Lower lobe of right lung (tissue), 2 donors: Measurements from ENCODE around the gene ARHGEF26. TPM values are rescaled to one million over a fixed set of nuclear protein-coding genes. Genes with fewer than 3 reads are reported as not detected.

Experiments used
- ATAC-seq, 2 donors: fragments of 200-7000 bp; cut with Tn5 transposase; one replicate each; pipeline ENCODE4 v1.9.1; 2020 to 2022; ENCODE audit warnings: mild to moderate bottlenecking in 2 of 2, moderate library complexity in 2 of 2
- DNase-seq: peaks from one replicate; pipeline ENCODE4 v3.0.0-alpha.2; 2020
- H3K27ac ChIP-seq: fragments of 200-600 bp; one replicate; pipeline ENCODE4 v1.8.0; 2022
- H3K27me3 ChIP-seq: fragments of 200-600 bp; one replicate; pipeline ENCODE4 v1.8.0; 2022; ENCODE audit warnings: low read depth
- H3K36me3 ChIP-seq: fragments of 200-600 bp; one replicate; pipeline ENCODE4 v1.8.0; 2022; ENCODE audit warnings: mild to moderate bottlenecking
- H3K4me1 ChIP-seq: fragments of 200-600 bp; one replicate; pipeline ENCODE4 v1.8.0; 2022
- H3K4me3 ChIP-seq: fragments of 200-600 bp; one replicate; pipeline ENCODE4 v1.8.0; 2022; ENCODE audit warnings: mild to moderate bottlenecking
- H3K9me3 ChIP-seq: fragments of 200-600 bp; one replicate; pipeline ENCODE4 v1.8.0; 2022
- CTCF ChIP-seq: fragments of 200-600 bp; IDR thresholded peaks from one replicate; pipeline ENCODE4 v1.8.0; 2022; ENCODE audit warnings: antibody characterized with exemption, mild to moderate bottlenecking
- intact Hi-C: fragments of 100-400 bp; cut with DNase I; formaldehyde crosslinking; loops from one replicate; pipeline ENCODE4 v1.11.0; 2022
- total RNA-seq: library from RNA; stranded (reverse); fragmentation: NEBNext Ultra II Directional; extraction: Animal tissue kit (Norgen Biotek cat#: 25700); gene quantifications from one replicate; pipeline ENCODE4 v1.2.1, GENCODE V29; 2021
- donor health status: DM: no; HTN: yes; CAD: no; lungs with severe emphysema.

The ARHGEF26 gene
- total RNA-seq, 1 donor from 2014 or later = 50.9 TPM

- no peak for TF ChIP-seq CTCF
- H3K4me1 ChIP-seq = no peaks in the 10 kb centered on the region
- no peak overlapping the region for H3K4me3 ChIP-seq
- peaks cover 35% of the 10 kb centered on the region for H3K36me3 ChIP-seq
- no peak for DNase-seq
- intact Hi-C loops = no loop called here
- no peaks in the 10 kb centered on the region for H3K9me3 ChIP-seq
- no peaks in the 10 kb centered on the region for H3K27me3 ChIP-seq
- H3K27ac ChIP-seq = no peak overlapping the region
- ATAC-seq = no peak
These were observed 74.6 kb downstream of the ARHGEF26 start for GRCh38 chr3:154195620-154196356.

- H3K27me3 ChIP-seq = no peaks in the 10 kb centered on the region
- no peak for TF ChIP-seq CTCF
- H3K27ac ChIP-seq = no peak overlapping the region
- no peak for DNase-seq
- H3K9me3 ChIP-seq = no peaks in the 10 kb centered on the region
- no peak for ATAC-seq
- H3K4me3 ChIP-seq = no peak overlapping the region
- H3K36me3 ChIP-seq = peaks cover 32% of the 10 kb centered on the region
- intact Hi-C loops = no loop called here
- no peaks in the 10 kb centered on the region for H3K4me1 ChIP-seq
These were observed 76.6 kb downstream of the ARHGEF26 start for GRCh38 chr3:154197751-154198150.

DNA sequence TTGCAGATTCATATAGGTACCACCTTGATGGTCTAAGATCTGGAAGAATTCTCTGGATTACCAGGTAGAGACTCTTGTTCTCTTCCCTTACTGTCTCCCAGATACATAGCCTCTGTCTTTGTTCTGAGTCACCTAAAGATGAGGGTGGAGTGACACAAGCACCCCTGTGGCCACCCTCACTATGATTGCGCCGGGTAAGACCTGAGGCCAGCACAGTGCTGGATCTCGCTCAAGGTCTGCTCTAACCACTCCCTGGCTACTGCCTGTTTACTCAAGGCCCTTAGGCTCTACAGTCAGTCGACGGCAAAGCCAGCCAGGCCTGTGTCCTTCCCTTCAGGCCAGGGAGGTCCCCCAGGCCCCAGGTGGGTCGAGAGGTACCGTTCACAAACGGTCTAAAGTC lies 88.3 kb downstream of the ARHGEF26 start:
- H3K27ac ChIP-seq = no peak overlapping the region
- H3K4me1 ChIP-seq = no peaks in the 10 kb centered on the region
- ATAC-seq = peak in 1 of 2 donors; percentile 29
- no peaks in the 10 kb centered on the region for H3K9me3 ChIP-seq
- H3K36me3 ChIP-seq = peaks cover 7% of the 10 kb centered on the region
- intact Hi-C loops = no loop called here
- no peak for TF ChIP-seq CTCF
- DNase-seq = no peak
- H3K4me3 ChIP-seq = no peak overlapping the region
- H3K27me3 ChIP-seq = no peaks in the 10 kb centered on the region

GRCh38 chr3:154210986-154211385 lies 89.8 kb downstream of the ARHGEF26 start:
- peaks cover 7% of the 10 kb centered on the region for H3K36me3 ChIP-seq

DNA sequence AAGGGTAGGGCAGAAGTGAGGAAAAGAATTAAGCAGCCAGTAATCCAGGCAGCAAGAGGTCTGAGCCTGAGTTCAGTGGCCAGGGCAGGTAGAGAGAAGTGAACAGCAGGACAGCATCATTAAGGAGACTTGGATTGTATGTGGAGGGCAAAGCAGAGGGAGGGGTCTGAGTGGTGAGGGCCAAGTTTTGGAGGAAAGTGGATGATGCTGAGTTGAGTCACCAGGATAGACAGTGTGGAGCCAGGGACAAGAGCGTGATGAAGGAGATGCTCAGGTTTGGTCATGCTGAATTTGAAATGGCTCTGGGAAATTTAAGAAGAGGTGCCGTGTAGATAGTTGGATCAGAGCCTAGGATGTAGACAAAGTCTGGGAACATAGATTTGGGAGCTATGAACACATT lies 93.1 kb downstream of the ARHGEF26 start:
- no peaks in the 10 kb centered on the region for H3K27me3 ChIP-seq
- no peaks in the 10 kb centered on the region for H3K36me3 ChIP-seq
- H3K9me3 ChIP-seq = no peaks in the 10 kb centered on the region
- no peak overlapping the region for H3K27ac ChIP-seq
- no peak overlapping the region for H3K4me3 ChIP-seq
- DNase-seq (no peak), ATAC-seq (peak in 1 of 2 donors; percentile 37)
- no peaks in the 10 kb centered on the region for H3K4me1 ChIP-seq
- intact Hi-C loops = no loop called here
- no peak for TF ChIP-seq CTCF

More at GRCh38 chr3:154210986-154211385, 89.8 kb downstream of the ARHGEF26 start:
- TF ChIP-seq CTCF = no peak
- Histone ChIP-seq H3K9me3 (no peaks in the 10 kb centered on the region), H3K4me1 (no peaks in the 10 kb centered on the region), H3K27me3 (no peaks in the 10 kb centered on the region), H3K4me3 (no peak overlapping the region), H3K27ac (no peak overlapping the region)
- intact Hi-C loops = no loop called here
- no peak for ATAC-seq
- DNase-seq = no peak
